ENCODE measurements around the gene NINJ1. TPM values are rescaled to one million over a fixed set of nuclear protein-coding genes. Genes with fewer than 3 reads are reported as not detected.

Gene NINJ1
- total RNA-seq, 2 experiments from 2014 or later: 20.8 to 21.1 TPM

- ATAC-seq (no peak), DNase-seq (no peak)
- H3K9me3 Mint-ChIP-seq (ENCODE audit: insufficient read depth): no peaks in the 10 kb centered on the region
- POLR2A ChIA-PET: interaction anchor here (4.5 kb wide), 1 partner anchor 15 kb away, joined by 22 read pairs; the partner anchor contains the start of gene CARD19
- H3K27me3 Mint-ChIP-seq (ENCODE audit: low read depth): no peaks in the 10 kb centered on the region
- peak overlapping the region; percentile 19 for H3K27ac Mint-ChIP-seq
- H3K4me1 Mint-ChIP-seq (ENCODE audit: low read depth): peaks cover 41% of the 10 kb centered on the region
- peaks cover 66% of the 10 kb centered on the region for H3K36me3 Mint-ChIP-seq (ENCODE audit: low read depth)
- CTCF ChIA-PET: interaction anchor here (1.2 to 1.8 kb wide), 2 partner anchors 29 to 77 kb away, joined by 4 read pairs; no protein-coding TSS in a partner anchor
- H3K4me3 Mint-ChIP-seq: no peak overlapping the region
Measured at GRCh38 chr9:93080406-93080805, 53.6 kb downstream of the NINJ1 start.

GRCh38 chr9:93079371-93079770, 54.7 kb downstream of the NINJ1 start:
- Mint-ChIP-seq H3K9me3 (ENCODE audit: insufficient read depth) (no peaks in the 10 kb centered on the region), H3K27ac (no peak overlapping the region), H3K4me1 (ENCODE audit: low read depth) (peaks cover 40% of the 10 kb centered on the region), H3K27me3 (ENCODE audit: low read depth) (no peaks in the 10 kb centered on the region), H3K36me3 (ENCODE audit: low read depth) (peaks cover 60% of the 10 kb centered on the region), H3K4me3 (no peak overlapping the region)
- ChIA-PET CTCF (interaction anchor here (1.0 kb wide), 1 partner anchor 76 kb away, joined by 4 read pairs; no protein-coding TSS in a partner anchor), POLR2A (interaction anchor here (0.8 to 1.5 kb wide), 2 partner anchors 15 to 16 kb away, joined by 3 to 4 read pairs; no protein-coding TSS in a partner anchor)
- ATAC-seq: no peak
- DNase-seq: no peak

GRCh38 chr9:93077811-93078210, 56.2 kb downstream of the NINJ1 start:
- Mint-ChIP-seq H3K9me3 (ENCODE audit: insufficient read depth) (no peaks in the 10 kb centered on the region), H3K4me1 (ENCODE audit: low read depth) (peaks cover 27% of the 10 kb centered on the region), H3K4me3 (no peak overlapping the region), H3K27me3 (ENCODE audit: low read depth) (no peaks in the 10 kb centered on the region), H3K27ac (no peak overlapping the region), H3K36me3 (ENCODE audit: low read depth) (peaks cover 51% of the 10 kb centered on the region)
- ChIA-PET CTCF (no interaction called here), POLR2A (no interaction called here)
- DNase-seq (no peak), ATAC-seq (no peak)

DNA sequence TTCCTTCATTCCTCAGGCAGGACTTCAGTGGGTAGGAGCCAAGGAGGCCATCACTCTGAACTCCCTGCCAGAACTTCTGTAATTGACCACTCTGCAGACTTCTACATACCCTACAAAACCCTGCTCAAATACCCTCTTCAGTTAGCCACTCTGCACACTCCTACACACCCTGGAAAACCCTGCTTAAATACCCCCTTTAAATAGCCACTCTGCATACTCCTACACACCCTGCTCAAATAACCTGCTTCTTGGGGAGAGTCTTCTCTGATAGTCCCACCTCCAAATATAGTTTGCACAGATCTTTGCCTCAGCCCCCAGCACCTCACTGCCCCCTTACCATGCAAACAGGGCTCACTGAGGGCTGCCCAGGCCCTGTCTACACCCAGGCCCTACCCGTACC, 56.7 kb downstream of the NINJ1 start:
- CTCF ChIA-PET: no interaction called here
- peaks cover 49% of the 10 kb centered on the region for H3K36me3 Mint-ChIP-seq (ENCODE audit: low read depth)

GRCh38 chr9:93076792-93077128, 57.3 kb downstream of the NINJ1 start:
- Mint-ChIP-seq H3K9me3 (ENCODE audit: insufficient read depth) (no peaks in the 10 kb centered on the region), H3K4me3 (no peak overlapping the region), H3K27ac (no peak overlapping the region), H3K36me3 (ENCODE audit: low read depth) (peaks cover 45% of the 10 kb centered on the region), H3K4me1 (ENCODE audit: low read depth) (peaks cover 23% of the 10 kb centered on the region), H3K27me3 (ENCODE audit: low read depth) (no peaks in the 10 kb centered on the region)
- DNase-seq: no peak
- no peak for ATAC-seq
- CTCF ChIA-PET: interaction anchor here (1.0 kb wide), 1 partner anchor 12 kb away, joined by 4 read pairs; no protein-coding TSS in a partner anchor
- POLR2A ChIA-PET: no interaction called here

More for the DNA sequence above, 56.7 kb downstream of the NINJ1 start:
- Mint-ChIP-seq H3K4me3 (no peak overlapping the region), H3K4me1 (ENCODE audit: low read depth) (peaks cover 23% of the 10 kb centered on the region), H3K9me3 (ENCODE audit: insufficient read depth) (no peaks in the 10 kb centered on the region), H3K27ac (peak overlapping the region; percentile 62), H3K27me3 (ENCODE audit: low read depth) (no peaks in the 10 kb centered on the region)
- POLR2A ChIA-PET: no interaction called here
- no peak for DNase-seq
- ATAC-seq: no peak

GRCh38 chr9:93076101-93076791, 57.8 kb downstream of the NINJ1 start:
- POLR2A ChIA-PET: no interaction called here
- ATAC-seq (no peak), DNase-seq (no peak)
- no peak overlapping the region for H3K27ac Mint-ChIP-seq
- H3K4me3 Mint-ChIP-seq: no peak overlapping the region
- H3K36me3 Mint-ChIP-seq (ENCODE audit: low read depth): peaks cover 44% of the 10 kb centered on the region
- no peaks in the 10 kb centered on the region for H3K9me3 Mint-ChIP-seq (ENCODE audit: insufficient read depth)
- CTCF ChIA-PET: interaction anchor here (1.0 to 2.0 kb wide), 2 partner anchors 12 to 33 kb away, joined by 4 to 6 read pairs; no protein-coding TSS in a partner anchor
- peaks cover 23% of the 10 kb centered on the region for H3K4me1 Mint-ChIP-seq (ENCODE audit: low read depth)
- H3K27me3 Mint-ChIP-seq (ENCODE audit: low read depth): no peaks in the 10 kb centered on the region

- DNase-seq (no peak), ATAC-seq (no peak)
- POLR2A ChIA-PET: interaction anchor here (0.6 kb wide), 1 partner anchor 13 kb away, joined by 3 read pairs; no protein-coding TSS in a partner anchor
- H3K27me3 Mint-ChIP-seq (ENCODE audit: low read depth): no peaks in the 10 kb centered on the region
- no peaks in the 10 kb centered on the region for H3K9me3 Mint-ChIP-seq (ENCODE audit: insufficient read depth)
- CTCF ChIA-PET: interaction anchor here (1.7 kb wide), 1 partner anchor 37 kb away, joined by 4 read pairs; no protein-coding TSS in a partner anchor
- H3K27ac Mint-ChIP-seq: no peak overlapping the region
- no peak overlapping the region for H3K4me3 Mint-ChIP-seq
- H3K4me1 Mint-ChIP-seq (ENCODE audit: low read depth): peaks cover 34% of the 10 kb centered on the region
- H3K36me3 Mint-ChIP-seq (ENCODE audit: low read depth): peaks cover 52% of the 10 kb centered on the region
Measured at GRCh38 chr9:93072383-93072795, 61.7 kb downstream of the NINJ1 start.

Other genes starting within 250 kb of the NINJ1 start
- gene FGD3, start 186.7 kb downstream of the NINJ1 start, total RNA-seq: 100 to 1,000 TPM; 104 to 107 TPM
- gene SUSD3, start 75.5 kb downstream of the NINJ1 start, total RNA-seq: 10 to 100 TPM; 57.9 to 59.6 TPM
- 10 to 100 TPM; 51.7 to 55.4 TPM for gene CARD19, start 38.0 kb downstream of the NINJ1 start, total RNA-seq
- gene WNK2, start 49.9 kb upstream of the NINJ1 start, total RNA-seq: not detected